Measurements from ENCODE around the gene NCAN.

NCAN gene

GRCh38 chr19:19256072-19256969 is 44.6 kb downstream of the NCAN start:
- TF ChIP-seq POLR2A (IDR thresholded peaks at IDR 0.05; ENCODE audit: low read depth, low read length), result no peak
- no peak for DNase-seq (ENCODE audit: insufficient read length, low spot score)
- FAIRE-seq, result no peak

DNA sequence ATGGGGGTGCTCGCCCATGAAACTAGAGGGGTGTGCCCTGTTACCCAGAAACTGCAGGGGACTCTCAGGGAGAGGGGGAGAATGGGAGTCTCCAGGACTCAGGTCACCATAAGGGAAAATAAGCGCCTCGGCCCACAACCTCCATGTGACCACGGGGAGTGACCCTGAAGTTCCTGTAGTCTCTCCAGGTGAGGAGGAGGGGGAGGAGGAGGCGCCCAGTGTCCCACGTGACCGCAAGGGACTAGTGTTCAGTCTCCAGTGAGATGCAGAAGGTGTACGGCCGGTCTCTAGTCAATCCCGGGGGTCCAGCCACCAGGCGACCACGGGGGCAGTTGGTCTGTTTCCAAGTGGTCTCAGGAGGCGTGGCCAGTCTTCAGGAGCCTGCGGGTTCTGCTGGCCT is 45.4 kb downstream of the NCAN start:
- DNase-seq (ENCODE audit: insufficient read length, low spot score), result no peak
- TF ChIP-seq POLR2A (IDR thresholded peaks at IDR 0.05; ENCODE audit: low read depth, low read length), result no peak
- no peak for FAIRE-seq

DNA sequence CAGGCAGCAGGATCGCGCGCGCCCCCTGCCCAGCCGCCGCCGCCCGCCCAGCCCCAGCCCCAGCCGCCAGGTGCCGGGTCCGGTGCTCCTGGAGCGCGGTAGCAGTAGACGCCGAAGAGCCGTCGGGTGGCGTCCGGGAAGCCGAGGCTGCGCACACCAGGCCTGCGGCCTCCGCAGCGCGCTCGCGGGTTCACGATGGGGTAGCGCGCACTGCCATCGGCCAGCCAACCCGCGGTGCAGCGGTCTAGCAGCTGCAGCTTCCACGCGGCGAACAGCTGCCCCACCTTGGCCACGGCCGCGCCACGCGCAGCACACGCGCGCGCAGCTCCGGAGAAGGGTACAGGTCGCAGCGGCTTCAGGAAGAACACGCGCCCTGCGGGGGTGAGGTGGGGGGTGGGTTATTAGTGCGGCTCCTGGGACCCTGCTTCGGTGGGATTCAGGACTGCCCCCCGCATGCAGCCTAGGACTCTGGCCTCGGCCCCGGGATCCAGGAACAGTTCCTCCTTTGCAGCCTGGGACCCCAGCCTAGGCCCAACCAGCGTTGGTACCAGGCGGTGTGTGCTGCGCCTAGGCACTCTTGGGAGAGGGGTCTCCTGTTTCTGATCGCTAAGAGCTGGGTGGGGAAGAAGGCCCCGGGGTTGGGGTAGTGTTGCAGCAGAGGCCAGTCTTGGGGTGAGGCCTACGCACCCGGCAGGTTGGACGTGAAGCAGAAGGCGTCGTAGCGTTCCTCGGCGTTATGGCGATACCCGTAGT is 46.3 kb downstream of the NCAN start:
- no peak for TF ChIP-seq POLR2A (IDR thresholded peaks at IDR 0.05; ENCODE audit: low read depth, low read length)
- FAIRE-seq, result no peak

GRCh38 chr19:19258589-19259338 is 47.0 kb downstream of the NCAN start:
- DNase-seq (ENCODE audit: insufficient read length, low spot score) (no peak), FAIRE-seq (no peak)
- TF ChIP-seq POLR2A (IDR thresholded peaks at IDR 0.05; ENCODE audit: low read depth, low read length), result no peak

More for the DNA sequence above, 46.3 kb downstream of the NCAN start:
- no peak for DNase-seq (ENCODE audit: insufficient read length, low spot score)

- TF ChIP-seq POLR2A (IDR thresholded peaks at IDR 0.05; ENCODE audit: low read depth, low read length), result no peak
- DNase-seq (ENCODE audit: insufficient read length, low spot score) (peak; percentile 91), FAIRE-seq (no peak)
Observed at GRCh38 chr19:19259741-19260140, 48.0 kb downstream of the NCAN start.

DNA sequence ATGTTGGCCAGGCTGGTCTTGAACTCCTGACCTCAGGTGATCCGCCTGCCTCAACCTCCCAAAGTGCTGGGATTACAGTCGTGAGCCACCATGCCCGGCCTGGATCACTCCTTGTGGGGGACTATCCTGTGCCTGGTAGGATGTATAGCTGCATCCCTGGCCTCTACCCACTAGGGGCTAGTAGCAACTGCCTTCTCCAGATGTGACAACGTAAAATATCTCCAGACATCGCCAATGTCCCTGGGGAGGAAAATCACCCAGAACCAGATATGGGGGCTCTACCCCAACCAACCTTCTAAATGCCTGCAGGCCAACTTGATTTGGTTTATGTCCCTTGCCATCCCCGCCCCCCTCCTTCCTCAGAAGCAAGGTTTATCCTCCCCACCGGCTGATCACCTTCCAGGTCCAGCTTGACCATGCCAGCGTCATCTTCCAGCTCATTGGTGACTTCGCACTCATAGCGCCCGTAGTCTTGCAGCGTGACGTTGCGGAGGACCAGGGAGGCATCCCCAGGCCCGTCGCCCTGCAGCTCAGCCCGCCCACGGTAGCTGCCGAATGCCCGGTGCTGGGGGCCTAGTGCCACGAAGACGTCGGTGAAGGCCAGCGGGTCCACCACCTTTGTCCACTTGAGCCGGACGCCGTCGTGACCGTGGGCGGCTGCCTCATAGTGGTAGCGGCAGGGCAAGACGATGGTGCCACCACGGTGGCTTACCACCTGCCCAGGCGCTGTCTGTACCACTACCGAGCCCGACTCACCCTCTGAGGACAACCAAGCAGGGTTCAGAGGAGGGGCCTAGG is 48.9 kb downstream of the NCAN start:
- TF ChIP-seq POLR2A (IDR thresholded peaks at IDR 0.05; ENCODE audit: low read depth, low read length), result no peak
- FAIRE-seq, result no peak
- no peak for DNase-seq (ENCODE audit: insufficient read length, low spot score)

GRCh38 chr19:19261350-19262189 is 49.8 kb downstream of the NCAN start:
- no peak for DNase-seq (ENCODE audit: insufficient read length, low spot score)
- TF ChIP-seq POLR2A (IDR thresholded peaks at IDR 0.05; ENCODE audit: low read depth, low read length), result no peak
- no peak for FAIRE-seq

DNA sequence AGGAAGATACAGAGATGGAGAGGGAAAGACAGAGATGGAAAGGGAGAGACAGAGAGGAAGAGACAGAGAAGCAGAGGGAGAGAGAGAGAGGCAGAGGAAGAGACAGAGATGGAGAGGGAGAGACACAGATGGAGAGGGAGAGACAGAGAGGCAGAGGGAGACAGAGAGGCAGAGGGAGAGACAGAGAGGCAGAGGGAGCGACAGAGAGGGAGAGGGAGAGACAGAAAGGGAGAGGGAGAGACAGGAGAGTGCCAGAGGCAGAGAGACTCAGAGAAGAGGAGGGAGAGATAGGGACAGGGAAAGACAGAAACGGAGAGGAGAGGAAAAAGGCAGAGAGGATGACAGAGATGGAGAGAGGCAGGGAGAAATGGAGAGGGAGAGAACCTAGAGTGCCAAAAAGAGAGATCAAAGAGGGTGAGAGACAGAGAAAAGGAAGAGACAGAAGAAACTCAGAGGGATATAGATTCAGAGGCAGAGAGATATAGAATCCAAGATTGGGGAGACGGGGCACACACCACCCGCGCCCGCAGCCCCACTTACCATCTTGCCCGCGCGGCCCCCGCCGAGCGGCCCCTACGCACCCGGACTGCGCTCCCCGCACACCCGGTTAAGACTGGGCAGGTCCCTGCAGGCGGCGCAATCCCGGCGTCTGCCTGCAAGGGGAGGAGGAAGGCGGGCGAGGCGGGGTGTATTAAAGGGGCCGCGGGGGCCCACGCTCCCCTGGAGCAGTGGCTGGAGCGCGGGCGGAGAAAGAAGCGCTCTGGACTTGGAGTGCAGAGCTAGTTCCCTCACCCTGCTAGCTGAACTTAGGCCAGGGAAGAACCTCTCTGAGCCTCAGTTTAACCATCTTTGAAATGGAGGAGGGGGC is 50.7 kb downstream of the NCAN start:
- TF ChIP-seq POLR2A (IDR thresholded peaks at IDR 0.05; ENCODE audit: low read depth, low read length), result no peak
- DNase-seq (ENCODE audit: insufficient read length, low spot score) (no peak), FAIRE-seq (no peak)

- TF ChIP-seq POLR2A (IDR thresholded peaks at IDR 0.05; ENCODE audit: low read depth, low read length), result no peak
- no peak for FAIRE-seq
- no peak for DNase-seq (ENCODE audit: insufficient read length, low spot score)
Observed at GRCh38 chr19:19263886-19264487, 52.2 kb downstream of the NCAN start.

GRCh38 chr19:19267305-19267704 is 55.5 kb downstream of the NCAN start:
- DNase-seq (ENCODE audit: insufficient read length, low spot score) (no peak), FAIRE-seq (no peak)
- TF ChIP-seq POLR2A (IDR thresholded peaks at IDR 0.05; ENCODE audit: low read depth, low read length), result no peak

Measured in H54 (cell line).